ENCODE data around the gene ACTG2.

The ACTG2 gene

GRCh38 chr2:73916666-73917065 lies 23.9 kb downstream of the ACTG2 start:
- no peak for DNase-seq (ENCODE audit: low read depth)
- no peak for TF ChIP-seq CTCF (IDR thresholded peaks at IDR 0.05; ENCODE audit: low read length, missing control alignments)
- no peak overlapping the region for H3K4me3 ChIP-seq (replicated peaks; ENCODE audit: low read depth, low read length)

GRCh38 chr2:73917296-73917695 lies 24.5 kb downstream of the ACTG2 start:
- DNase-seq (ENCODE audit: low read depth): no peak
- no peak for TF ChIP-seq CTCF (IDR thresholded peaks at IDR 0.05; ENCODE audit: low read length, missing control alignments)
- H3K4me3 ChIP-seq (replicated peaks; ENCODE audit: low read depth, low read length): no peak overlapping the region

GRCh38 chr2:73917696-73918207 lies 24.9 kb downstream of the ACTG2 start:
- DNase-seq (ENCODE audit: low read depth): no peak
- no peak overlapping the region for H3K4me3 ChIP-seq (replicated peaks; ENCODE audit: low read depth, low read length)
- TF ChIP-seq CTCF (IDR thresholded peaks at IDR 0.05; ENCODE audit: low read length, missing control alignments): no peak

- TF ChIP-seq CTCF (IDR thresholded peaks at IDR 0.05; ENCODE audit: low read length, missing control alignments): no peak
- no peak overlapping the region for H3K4me3 ChIP-seq (replicated peaks; ENCODE audit: low read depth, low read length)
- DNase-seq (ENCODE audit: low read depth): no peak
Observed at GRCh38 chr2:73918856-73919255, 26.0 kb downstream of the ACTG2 start.

GRCh38 chr2:73919596-73920228 lies 26.9 kb downstream of the ACTG2 start:
- H3K4me3 ChIP-seq (replicated peaks; ENCODE audit: low read depth, low read length): no peak overlapping the region
- no peak for TF ChIP-seq CTCF (IDR thresholded peaks at IDR 0.05; ENCODE audit: low read length, missing control alignments)
- no peak for DNase-seq (ENCODE audit: low read depth)

- DNase-seq (ENCODE audit: low read depth): no peak
- no peak overlapping the region for H3K4me3 ChIP-seq (replicated peaks; ENCODE audit: low read depth, low read length)
- TF ChIP-seq CTCF (IDR thresholded peaks at IDR 0.05; ENCODE audit: low read length, missing control alignments): peak; percentile 17
Observed at GRCh38 chr2:73920577-73921545, 28.1 kb downstream of the ACTG2 start.

Data from fibroblast of pulmonary artery (primary cell).